HUES48 (cell line): ENCODE results near the gene CAPN9.

ENCODE experiments used
- H3K27ac ChIP-seq: one replicate; pipeline ENCODE4 v1.7.0; 2013; ENCODE audit warnings: low read depth, low read length, inconsistent platforms
- H3K27me3 ChIP-seq: 2 replicates; pipeline ENCODE4 v1.6.1; 2013; ENCODE audit warnings: mild to moderate bottlenecking, low read length; ENCODE audit not compliant: control insufficient read depth, insufficient read depth
- H3K36me3 ChIP-seq: 2 replicates; pipeline ENCODE4 v1.6.1; 2013; ENCODE audit warnings: low read length; ENCODE audit not compliant: control insufficient read depth, insufficient read depth
- H3K4me1 ChIP-seq: 2 replicates; pipeline ENCODE4 v1.6.1; 2013; ENCODE audit warnings: mild to moderate bottlenecking, low read length; ENCODE audit not compliant: control insufficient read depth, insufficient read depth
- H3K4me3 ChIP-seq: 2 replicates; pipeline ENCODE4 v1.5.1; 2013; ENCODE audit warnings: mild to moderate bottlenecking, low read depth, low read length
- H3K9ac ChIP-seq: 2 replicates; pipeline ENCODE4 v1.6.1; 2013; ENCODE audit warnings: mild to moderate bottlenecking, low read depth, low read length, moderate library complexity
- H3K9me3 ChIP-seq: 2 replicates; pipeline ENCODE4 v1.6.1; 2013; ENCODE audit warnings: low read length; ENCODE audit not compliant: control insufficient read depth, insufficient read depth

CAPN9 gene

DNA sequence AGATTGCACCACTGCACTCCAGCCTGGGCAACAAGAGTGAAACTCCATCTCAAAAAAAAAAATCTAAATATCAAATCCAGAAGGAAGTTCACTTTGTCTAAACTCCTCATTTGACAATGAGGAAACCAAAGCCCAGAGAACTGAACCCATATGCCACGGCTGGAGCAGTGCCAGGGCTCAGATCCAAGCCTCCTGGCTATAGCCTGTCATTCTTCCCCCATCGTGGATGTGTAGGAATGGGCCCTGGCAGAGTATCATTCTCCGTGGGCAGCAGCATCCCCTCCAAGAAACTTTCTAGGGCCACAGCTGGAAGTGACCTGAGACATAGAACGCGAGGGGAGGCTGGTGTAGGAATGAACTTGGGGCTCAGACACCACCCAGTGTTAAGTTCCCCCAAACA, 47.2 kb downstream of the CAPN9 start:
- Histone ChIP-seq H3K4me3 (no peak overlapping the region), H3K9me3 (no peaks in the 10 kb centered on the region), H3K27ac (no peak overlapping the region), H3K4me1 (no peaks in the 10 kb centered on the region), H3K27me3 (peaks cover 39% of the 10 kb centered on the region), H3K9ac (no peak overlapping the region), H3K36me3 (no peaks in the 10 kb centered on the region)

DNA sequence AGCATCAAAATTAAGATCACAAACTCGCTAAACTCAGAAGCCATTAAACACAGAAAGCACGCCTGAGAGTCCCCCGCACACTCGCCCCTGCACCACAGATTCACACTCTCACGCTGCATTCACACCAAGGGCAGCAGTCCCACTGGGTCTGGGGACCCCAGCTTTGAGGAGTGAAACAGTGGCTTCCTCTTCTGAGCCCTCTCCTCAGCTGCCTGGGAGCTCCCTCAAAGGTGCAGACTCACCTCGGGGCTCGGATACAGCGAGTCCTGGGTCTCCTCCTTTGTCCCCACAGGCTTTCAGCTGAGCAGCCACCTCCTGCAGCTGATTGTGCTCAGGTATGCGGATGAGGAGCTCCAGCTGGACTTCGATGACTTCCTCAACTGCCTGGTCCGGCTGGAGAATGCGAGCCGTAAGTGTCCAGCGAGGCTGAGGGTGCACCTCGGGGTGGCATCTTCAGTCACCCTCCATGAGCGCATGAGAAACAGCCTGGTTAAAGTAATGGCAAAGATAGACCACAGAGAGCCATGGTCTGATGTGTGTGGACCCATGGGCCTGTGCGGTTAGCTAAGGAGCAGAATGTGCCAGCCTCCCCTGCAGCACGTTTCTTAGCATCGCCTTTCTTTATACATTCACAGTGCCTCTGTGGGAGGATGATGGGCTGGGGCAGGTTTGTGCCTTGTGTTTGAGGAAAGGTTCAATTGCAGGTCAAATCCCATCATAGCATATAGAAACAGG, 47.9 kb downstream of the CAPN9 start:
- Histone ChIP-seq H3K4me3 (no peak overlapping the region), H3K9ac (no peak overlapping the region), H3K9me3 (no peaks in the 10 kb centered on the region), H3K36me3 (no peaks in the 10 kb centered on the region), H3K27ac (no peak overlapping the region), H3K4me1 (no peaks in the 10 kb centered on the region), H3K27me3 (peaks cover 33% of the 10 kb centered on the region)

DNA sequence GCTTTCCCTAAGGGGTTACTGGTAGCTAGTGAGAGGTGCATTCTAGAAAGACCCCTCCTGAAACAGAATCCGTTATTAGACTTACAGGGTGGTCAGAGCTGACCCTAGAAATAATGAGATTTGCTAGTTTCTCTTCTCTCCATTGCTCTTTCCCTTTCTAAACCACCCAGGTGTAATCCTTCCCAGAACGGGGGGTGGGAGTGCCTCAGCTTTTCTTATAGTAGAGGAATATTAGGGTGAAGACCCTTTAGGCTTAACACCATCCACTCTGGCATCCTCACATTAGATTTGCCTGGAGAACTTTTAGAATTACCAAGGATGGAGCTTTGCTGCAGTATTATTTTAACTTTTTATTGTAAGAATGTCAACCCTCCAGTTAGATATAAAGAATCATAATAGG, 49.4 kb downstream of the CAPN9 start:
- Histone ChIP-seq H3K4me3 (no peak overlapping the region), H3K27me3 (peaks cover 21% of the 10 kb centered on the region), H3K4me1 (no peaks in the 10 kb centered on the region), H3K27ac (no peak overlapping the region), H3K36me3 (no peaks in the 10 kb centered on the region), H3K9me3 (no peaks in the 10 kb centered on the region), H3K9ac (no peak overlapping the region)

DNA sequence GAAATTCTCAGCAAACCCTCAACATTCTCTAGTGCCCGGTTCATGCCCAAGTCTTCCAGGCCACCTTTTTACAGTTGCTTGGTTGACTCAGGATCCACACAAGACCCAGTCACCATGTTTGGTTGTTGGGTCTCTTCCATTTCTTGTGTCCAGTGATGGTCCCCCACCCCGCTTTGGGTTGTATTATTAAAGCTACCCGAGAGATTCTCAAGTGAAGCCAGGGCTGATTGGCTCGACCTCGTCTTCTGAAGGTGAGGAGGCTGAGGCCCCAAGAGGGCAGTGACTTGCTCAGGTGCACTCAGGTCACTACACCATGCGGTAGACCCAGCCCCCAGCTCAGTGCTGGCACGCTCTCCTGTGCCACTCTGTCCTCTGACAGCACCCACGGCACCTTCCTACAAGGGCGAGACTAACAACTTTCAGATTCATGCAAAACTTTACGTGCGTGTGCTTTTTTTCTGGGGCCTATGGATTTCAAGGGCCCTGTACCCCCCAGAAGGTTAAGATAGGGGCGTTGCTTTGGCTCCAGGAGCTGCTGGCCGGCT, 50.3 kb downstream of the CAPN9 start:
- peaks cover 13% of the 10 kb centered on the region for H3K27me3 ChIP-seq
- no peaks in the 10 kb centered on the region for H3K36me3 ChIP-seq
- H3K4me1 ChIP-seq, result no peaks in the 10 kb centered on the region
- no peak overlapping the region for H3K9ac ChIP-seq
- H3K4me3 ChIP-seq, result no peak overlapping the region
- no peak overlapping the region for H3K27ac ChIP-seq
- H3K9me3 ChIP-seq, result no peaks in the 10 kb centered on the region

DNA sequence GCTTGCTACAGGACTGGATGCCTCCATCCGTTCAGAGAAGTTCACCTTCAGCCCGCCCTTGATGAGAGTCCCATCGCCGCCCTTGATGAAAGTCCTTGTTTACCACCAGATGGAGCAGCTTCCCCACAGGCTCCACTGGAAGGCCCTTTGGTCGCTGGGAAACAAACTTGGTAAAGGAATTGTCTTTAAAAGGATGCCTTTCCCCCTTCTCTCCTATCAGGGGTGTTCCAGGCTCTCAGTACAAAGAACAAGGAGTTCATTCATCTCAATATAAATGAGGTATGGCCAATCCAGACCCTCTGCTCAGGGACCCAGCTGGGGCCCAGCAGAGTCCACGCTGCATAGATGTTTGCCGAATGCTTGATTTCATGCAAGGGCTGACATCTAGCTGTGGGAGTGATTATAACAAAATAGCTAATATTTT, 50.8 kb downstream of the CAPN9 start:
- Histone ChIP-seq H3K9me3 (no peaks in the 10 kb centered on the region), H3K9ac (no peak overlapping the region), H3K27ac (no peak overlapping the region), H3K36me3 (no peaks in the 10 kb centered on the region), H3K27me3 (peaks cover 12% of the 10 kb centered on the region), H3K4me1 (no peaks in the 10 kb centered on the region), H3K4me3 (no peak overlapping the region)

DNA sequence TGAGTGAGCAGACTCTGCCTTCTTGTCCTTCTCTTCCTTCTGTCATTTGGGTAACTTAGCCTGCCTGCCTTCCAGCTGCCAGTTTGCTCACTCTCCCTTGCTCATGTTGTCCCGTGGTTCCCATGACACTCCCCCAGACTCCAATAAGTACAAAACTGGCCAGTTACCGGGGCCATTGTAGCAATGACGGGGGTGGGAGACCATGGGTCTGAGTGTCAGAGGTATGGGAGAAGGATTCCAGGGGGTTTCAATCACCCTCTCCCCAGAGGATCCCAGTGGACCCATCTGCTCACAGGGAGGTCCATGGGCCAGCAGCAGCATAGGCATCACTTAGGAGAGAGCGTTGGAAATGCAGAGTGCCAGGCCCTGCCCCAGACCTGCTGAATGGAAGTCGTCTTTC, 51.3 kb downstream of the CAPN9 start:
- Histone ChIP-seq H3K9ac (no peak overlapping the region), H3K4me3 (no peak overlapping the region), H3K36me3 (no peaks in the 10 kb centered on the region), H3K27me3 (peaks cover 12% of the 10 kb centered on the region), H3K9me3 (no peaks in the 10 kb centered on the region), H3K4me1 (no peaks in the 10 kb centered on the region), H3K27ac (no peak overlapping the region)

DNA sequence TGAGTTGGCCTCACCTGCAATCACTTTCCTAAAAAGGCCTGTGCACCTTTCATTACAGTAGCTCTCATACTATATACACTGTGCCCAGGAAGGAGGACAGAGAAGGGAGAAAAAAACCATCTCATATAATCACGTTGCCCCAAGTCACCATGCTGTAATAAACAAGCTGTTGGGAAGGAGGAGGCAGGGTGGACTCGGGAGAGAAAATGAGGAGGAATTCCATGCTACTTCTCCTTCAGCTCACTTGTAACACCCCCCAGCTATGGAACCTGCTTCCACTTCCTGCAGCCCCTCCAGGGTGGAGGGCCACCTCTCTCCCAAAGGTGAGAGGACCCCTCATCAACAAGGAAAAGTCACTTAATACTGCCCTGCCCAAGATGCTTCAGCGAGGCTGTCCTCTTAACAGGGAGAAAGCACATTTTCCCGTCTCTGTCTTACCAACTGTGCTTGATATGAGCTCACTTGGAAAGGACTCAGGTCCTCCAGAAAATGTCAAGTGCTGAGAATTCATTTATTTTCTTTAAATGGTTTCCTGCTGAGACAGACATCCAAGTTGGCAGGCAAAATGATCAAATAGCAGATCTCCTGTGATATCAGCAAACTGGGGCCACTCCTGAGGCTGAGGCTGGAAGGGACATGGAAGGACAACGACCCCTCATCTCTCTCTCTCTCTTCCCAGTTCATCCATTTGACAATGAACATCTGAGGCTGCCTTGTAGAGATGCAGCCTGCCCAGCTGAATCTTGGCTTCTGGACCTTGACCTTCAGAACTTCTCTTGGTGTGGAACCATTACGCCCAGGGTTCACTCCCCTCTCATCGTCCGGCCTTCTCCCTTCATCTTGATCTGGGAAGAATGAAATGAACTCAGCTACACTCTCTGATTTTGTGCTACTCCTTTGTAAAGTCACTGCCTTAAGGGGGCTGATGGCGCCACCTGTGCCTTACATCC, 54.0 kb downstream of the CAPN9 start:
- H3K9me3 ChIP-seq, result no peaks in the 10 kb centered on the region

DNA sequence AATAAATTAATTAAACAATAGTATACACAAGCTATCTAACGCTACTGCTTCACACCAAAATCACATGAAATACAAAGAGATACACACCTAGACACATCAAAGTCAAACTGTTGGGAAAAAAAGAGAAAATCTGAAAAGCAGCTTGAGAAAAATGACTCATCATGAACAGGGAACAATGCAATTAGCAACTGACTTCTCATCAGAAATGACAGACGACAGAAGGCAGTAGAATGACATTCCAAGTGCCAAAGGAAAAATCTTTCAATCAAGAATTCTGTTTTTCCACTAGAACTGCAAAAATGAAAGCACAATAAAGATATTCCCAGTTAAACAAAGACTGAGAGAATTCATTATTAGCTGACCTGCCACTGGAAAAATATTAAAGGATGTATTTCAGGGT, 57.2 kb downstream of the CAPN9 start:
- Histone ChIP-seq H3K9me3 (no peaks in the 10 kb centered on the region), H3K9ac (no peak overlapping the region), H3K36me3 (no peaks in the 10 kb centered on the region), H3K27ac (no peak overlapping the region), H3K27me3 (no peaks in the 10 kb centered on the region; the same call in 1 of the 2 replicates), H3K4me1 (no peaks in the 10 kb centered on the region), H3K4me3 (no peak overlapping the region)

More for the DNA sequence above, 54.0 kb downstream of the CAPN9 start:
- H3K4me3 ChIP-seq, result no peak overlapping the region
- no peaks in the 10 kb centered on the region for H3K36me3 ChIP-seq
- no peak overlapping the region for H3K27ac ChIP-seq
- no peak overlapping the region for H3K9ac ChIP-seq
- no peaks in the 10 kb centered on the region for H3K4me1 ChIP-seq
- H3K27me3 ChIP-seq, result peaks cover 12% of the 10 kb centered on the region

DNA sequence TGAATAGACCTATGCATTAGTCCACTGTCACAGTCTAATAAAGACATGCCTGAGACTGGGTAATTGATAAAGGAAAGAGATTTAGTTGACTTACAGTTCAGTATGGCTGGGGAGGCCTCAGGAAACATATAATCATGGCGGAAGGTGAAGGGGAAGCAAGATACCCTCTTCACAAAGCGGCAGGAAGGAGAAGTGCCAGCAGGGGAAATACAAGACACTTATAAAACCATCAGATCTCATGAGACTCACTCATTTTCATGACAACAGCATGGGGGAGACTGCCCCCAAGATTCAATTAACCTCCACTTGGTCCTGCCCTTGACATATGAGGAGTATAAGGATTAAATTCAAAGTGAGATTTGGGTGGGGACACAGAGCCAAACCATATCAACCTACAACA, 59.4 kb downstream of the CAPN9 start:
- H3K27ac ChIP-seq, result no peak overlapping the region
- no peaks in the 10 kb centered on the region for H3K9me3 ChIP-seq
- no peaks in the 10 kb centered on the region for H3K36me3 ChIP-seq
- no peaks in the 10 kb centered on the region for H3K27me3 ChIP-seq
- no peaks in the 10 kb centered on the region for H3K4me1 ChIP-seq
- no peak overlapping the region for H3K4me3 ChIP-seq
- no peak overlapping the region for H3K9ac ChIP-seq

DNA sequence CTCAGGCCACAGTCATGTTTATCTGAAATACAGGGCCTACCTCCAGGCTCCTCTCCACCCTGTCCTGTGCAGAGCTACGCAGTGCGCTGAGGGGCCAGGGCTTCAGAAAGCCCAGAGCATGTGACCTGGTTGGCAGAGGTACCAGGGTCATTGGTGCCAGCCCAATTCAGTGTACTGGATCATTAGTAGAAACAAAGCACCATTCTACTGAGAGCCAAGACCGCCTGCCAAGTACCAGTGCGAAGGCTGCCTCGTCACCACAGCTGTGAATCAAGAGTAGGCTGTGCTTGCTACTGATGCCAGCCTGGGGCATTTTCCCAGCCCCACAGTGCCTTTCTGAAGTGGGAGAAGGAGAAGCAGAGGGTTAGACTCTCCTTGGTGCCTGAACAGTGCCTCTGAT, 59.8 kb downstream of the CAPN9 start:
- H3K27me3 ChIP-seq, result no peaks in the 10 kb centered on the region
- no peaks in the 10 kb centered on the region for H3K36me3 ChIP-seq
- H3K9me3 ChIP-seq, result no peaks in the 10 kb centered on the region
- H3K4me3 ChIP-seq, result no peak overlapping the region
- H3K9ac ChIP-seq, result no peak overlapping the region
- no peaks in the 10 kb centered on the region for H3K4me1 ChIP-seq
- H3K27ac ChIP-seq, result no peak overlapping the region
